GM21447 (cell line): ENCODE measurements around the gene ZER1.
"Not testable (repeated sequence)": the region's sequence is repeated elsewhere in the genome, so short reads cannot be mapped to it uniquely, and the experiment has no call there.

ENCODE experiments used
- ATAC-seq: cut with Tn5 transposase; IDR thresholded peaks from one replicate; pipeline ENCODE4 v1.9.1; 2021; ENCODE audit not compliant: unreplicated experiment

Gene ZER1

GRCh38 chr9:128718047-128718446 lies 53.7 kb downstream of the ZER1 start:
- no peak for ATAC-seq

DNA sequence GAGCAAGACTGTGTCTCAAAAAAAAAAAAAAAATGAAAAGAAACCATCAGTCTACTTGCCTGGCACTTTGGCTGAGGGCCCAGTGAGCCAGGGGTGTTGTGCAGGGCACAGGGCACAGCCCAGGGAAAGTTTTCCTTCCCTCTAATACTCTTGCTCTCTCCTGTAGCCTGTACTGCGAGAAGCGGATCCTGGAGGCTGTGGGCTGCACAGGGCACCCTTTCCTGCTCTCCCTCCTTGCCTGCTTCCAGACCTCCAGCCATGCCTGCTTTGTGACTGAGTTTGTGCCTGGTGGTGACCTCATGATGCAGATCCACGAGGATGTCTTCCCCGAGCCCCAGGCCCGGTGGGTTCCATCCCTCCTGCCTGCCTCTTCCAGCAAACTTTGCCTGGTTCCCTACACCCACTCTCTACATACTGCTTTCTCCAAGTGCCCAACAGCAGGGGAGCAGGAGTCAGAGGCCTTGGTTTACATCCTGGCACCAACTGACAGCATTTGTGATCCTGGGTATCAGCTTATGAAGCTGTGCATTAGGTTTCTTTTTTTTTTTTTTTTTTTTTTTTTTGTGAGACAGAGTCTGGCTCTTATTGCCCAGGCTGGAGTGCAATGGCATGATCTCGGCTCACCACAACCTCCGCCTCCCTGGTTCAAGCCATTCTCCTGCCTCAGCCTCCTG lies 55.0 kb downstream of the ZER1 start:
- ATAC-seq: no peak

DNA sequence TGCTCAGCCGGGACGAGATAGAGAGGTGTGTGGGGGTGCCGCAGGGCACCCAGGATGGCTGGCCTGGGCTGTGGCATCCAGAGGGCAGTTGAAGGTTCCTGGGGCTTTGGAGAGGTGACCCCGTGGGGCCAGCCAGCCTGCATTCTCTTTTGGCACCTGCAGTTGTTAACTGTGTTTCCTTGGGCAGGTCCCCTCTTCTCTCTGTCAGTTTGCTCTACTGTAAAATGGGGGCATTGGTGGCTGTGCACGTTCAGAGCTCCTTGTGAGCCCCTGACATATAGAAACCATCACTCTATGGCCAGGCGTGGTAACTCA lies 56.3 kb downstream of the ZER1 start:
- ATAC-seq: no peak

DNA sequence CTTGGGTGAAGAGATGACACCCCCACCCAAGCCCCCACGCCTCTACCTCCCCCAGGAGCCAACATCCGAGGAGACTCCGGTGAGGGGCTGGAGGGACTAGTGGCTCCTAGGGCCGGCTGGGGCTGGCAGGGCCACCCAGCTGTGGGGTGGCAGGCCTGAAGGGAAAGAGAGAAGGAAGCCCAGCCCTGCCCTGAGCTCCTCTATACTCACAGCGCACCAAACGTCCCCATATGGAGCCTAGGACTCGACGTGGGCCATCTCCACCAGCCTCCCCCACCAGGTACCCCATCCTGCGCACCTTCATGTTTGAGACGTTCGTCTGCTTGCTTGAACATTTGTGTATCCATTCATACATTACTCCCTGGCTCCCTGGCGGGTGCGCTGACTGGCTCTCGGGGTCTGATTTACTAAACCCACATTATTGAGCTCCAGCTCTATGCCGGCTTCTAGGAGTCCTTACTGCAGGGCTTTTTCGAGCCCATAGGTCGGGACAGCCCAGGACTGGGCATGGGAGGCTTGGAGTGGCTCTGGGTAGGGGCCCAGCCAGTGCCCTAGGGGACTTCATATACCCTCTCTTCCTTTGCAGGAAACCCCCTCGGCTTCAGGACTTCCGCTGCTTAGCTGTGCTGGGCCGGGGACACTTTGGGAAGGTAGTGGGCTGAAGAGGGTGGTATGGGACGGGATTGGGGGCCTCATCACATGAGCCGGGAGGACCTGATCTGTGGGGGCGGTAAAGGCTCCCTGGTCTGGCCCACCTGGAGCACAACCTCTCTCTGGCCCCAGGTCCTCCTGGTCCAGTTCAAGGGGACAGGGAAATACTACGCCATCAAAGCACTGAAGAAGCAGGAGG lies 56.9 kb downstream of the ZER1 start:
- ATAC-seq: no peak

DNA sequence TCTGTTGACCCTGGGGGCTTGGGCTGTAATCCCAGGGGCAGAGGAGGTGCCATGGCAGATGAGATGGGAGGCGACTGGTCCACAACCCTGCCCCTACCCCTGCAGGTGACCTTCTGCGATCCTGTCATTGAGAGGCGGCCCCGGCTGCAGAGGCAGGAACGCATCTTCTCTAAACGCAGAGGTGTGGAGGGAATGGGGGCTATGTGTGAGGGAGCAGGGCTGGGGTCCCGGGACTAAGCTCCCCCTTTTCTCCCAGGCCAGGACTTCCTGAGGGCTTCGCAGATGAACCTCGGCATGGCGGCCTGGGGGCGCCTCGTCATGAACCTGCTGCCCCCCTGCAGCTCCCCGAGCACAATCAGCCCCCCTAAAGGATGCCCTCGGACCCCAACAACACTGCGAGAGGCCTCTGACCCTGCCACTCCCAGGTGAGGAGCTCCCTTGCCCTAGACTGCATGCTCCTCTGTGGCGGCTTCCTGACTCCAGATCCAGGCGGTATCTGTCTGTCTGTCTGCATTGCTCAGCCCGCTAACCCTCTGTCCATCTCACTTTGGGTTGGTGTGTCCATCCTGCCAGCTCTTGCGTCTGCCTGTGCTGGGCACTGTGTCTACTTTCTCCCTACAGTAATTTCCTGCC lies 57.7 kb downstream of the ZER1 start:
- no peak for ATAC-seq

DNA sequence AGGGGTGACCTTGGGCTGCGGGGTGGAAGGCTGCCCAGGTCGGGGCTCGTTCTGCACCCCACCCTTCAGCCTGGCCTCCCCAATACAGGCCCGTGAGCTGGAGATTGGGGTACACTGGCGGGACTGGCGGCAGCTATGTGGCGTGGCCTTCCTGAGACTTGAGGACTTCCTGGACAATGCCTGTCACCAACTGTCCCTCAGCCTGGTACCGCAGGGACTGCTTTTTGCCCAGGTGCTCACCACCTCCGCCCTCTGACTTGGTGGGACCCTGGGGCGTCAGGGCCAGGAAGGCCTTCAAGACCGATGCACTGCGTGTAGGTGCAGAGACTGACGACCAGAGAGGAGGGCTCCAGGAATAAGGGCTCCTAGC lies 58.3 kb downstream of the ZER1 start:
- ATAC-seq: no peak

DNA sequence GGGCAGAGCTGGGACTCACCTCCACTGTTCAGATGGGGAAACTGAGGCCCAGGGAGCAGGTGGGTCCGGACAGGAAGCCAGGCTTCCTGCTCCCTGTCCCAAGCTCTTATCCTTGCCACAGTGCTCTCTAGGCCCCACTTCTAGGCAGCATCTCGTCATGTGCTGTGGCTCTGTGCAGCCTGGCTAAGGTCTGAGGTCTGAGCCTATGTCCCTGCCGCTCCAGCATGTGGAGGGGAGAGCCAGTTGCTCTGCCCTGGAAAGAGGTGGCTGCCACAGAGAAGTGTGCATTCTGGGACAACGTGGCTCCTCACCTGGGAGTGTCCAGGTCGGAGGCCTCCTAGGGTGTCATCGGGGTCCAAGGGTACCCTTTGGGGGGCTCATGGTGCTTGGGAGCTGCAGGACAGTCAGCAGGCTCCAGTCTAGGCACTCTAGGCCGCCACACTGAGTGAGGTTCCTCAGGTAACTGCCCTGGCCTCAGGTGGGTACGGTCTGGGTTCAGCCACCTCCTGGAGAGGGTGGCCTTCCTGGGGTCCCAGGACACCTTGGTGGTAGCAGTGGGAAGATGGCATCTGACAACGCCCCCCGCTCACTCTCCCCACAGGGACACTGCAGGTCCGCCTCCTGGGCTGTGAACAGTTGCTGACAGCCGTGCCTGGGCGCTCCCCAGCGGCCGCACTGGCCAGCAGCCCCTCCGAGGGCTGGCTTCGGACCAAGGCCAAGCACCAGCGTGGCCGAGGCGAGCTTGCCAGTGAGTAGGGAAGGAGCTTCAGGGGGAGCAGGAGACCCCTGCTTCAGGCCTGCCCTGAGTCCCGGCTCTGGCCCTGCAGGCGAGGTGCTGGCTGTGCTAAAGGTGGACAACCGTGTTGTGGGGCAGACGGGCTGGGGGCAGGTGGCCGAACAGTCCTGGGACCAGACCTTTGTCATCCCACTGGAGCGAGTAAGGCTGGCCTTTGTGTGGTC lies 59.0 kb downstream of the ZER1 start:
- ATAC-seq: no peak

DNA sequence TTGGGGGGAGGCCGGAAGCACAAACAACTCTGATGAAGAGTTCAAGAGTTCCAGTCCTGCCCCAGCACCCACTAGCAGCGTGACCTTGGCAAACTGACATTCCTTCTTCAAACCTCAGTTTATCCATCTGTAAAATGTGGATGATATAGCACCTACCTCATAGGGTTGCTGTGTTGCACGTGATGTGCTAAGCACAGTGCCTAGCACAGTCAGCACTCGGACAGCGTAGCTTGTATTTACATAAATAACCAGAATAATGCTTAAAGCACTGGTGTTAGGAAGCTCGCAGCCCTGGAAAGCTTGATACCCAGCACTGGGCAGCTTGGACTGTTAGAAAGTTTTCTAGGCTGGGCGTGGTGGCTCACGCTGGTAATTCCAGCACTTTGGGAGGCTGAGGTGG lies 64.3 kb downstream of the ZER1 start:
- no peak for ATAC-seq

DNA sequence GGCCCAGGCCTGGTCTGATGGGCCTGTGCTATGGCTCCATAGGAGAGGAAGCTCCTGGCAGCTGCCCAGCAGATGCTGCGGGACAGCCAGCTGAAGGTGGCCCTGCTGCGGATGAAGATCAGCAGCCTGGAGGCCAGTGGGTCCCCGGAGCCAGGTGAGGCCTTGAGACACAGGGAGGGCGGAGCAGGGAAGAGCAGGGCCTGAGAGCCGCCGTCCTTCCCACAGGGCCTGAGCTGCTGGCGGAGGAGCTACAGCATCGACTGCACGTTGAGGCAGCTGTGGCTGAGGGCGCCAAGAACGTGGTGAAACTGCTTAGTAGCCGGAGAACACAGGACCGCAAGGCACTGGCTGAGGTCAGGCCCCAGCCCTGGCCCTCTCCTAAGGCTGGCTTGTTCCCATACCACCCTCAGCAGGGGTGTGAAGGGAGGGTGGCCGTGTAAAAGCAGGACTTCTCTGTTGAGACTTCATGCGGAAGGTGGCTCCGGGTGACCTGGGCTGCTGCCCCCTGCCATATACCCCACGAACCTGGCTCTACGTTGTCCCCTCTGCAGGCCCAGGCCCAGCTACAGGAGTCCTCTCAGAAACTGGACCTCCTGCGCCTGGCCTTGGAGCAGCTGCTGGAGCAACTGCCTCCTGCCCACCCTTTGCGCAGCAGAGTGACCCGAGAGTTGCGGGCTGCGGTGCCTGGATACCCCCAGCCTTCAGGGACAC lies 64.9 kb downstream of the ZER1 start:
- ATAC-seq: no peak

DNA sequence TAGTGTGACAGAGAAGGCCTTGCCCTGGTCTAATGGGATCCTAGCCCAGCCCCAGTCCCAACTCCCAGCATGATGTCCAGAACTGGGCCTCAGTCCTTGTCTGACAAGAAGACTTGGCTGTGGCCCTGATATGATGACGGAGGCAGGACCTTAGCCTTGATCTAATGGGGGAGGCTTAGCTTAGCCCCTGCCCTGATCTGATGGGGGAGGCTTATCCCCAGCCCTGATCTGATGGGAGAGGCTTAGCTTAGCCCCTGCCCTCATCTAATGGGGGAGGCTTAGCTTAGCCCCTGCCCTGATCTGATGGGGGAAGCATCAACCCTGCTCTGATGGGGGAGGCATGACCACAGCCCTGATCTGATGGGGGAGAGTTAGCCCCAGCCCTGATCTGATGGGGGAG lies 65.7 kb downstream of the ZER1 start:
- ATAC-seq: no peak

DNA sequence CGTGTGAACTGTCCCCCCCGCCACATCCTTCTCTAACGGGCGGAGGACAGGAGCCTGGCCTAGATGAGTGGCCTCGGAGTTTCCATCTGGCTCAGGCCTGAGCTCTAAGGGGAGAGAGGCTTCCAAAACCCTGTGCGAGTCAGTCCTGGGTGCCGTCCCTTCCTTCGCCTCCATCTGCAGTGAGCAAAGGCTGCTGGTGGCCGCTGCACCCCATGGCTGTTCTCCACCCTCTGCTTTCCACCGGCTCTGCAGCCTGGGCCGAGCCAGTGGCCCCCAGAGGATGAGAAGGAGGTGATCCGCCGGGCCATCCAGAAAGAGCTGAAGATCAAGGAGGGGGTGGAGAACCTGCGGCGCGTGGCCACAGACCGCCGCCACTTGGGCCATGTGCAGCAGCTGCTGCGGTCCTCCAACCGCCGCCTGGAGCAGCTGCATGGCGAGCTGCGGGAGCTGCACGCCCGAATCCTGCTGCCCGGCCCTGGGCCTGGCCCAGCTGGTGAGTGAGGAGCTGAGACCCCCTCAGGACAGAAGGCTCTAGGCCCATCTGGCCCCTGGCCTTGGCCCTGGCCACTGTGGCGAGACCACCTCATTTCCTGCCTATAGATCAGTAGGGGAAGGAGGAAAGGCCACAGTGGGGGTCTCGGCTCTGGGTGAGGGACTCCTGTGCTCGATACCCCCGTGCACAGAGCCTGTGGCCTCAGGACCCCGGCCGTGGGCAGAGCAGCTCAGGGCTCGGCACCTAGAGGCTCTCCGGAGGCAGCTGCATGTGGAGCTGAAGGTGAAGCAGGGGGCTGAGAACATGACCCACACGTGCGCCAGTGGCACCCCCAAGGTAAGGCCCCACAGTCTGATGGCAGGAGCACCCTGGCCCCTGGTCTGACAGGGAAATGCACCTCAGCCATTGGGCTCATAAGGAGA lies 66.4 kb downstream of the ZER1 start:
- no peak for ATAC-seq

DNA sequence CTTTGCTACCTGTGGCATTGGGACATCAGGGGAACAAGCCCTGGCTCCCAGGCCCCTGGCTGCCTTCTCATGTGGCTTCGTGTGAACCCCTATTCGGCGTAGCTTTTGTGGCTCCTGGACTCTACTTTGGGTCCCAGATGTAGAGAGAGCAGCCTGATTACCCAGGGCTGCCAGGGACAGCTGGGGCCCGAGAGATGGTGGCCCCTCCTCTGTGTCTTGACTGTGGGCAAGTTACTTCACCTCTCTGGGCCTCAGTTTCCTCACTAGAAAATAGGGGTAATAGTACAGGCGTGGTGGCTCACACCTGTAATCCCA lies 67.4 kb downstream of the ZER1 start:
- ATAC-seq: no peak

DNA sequence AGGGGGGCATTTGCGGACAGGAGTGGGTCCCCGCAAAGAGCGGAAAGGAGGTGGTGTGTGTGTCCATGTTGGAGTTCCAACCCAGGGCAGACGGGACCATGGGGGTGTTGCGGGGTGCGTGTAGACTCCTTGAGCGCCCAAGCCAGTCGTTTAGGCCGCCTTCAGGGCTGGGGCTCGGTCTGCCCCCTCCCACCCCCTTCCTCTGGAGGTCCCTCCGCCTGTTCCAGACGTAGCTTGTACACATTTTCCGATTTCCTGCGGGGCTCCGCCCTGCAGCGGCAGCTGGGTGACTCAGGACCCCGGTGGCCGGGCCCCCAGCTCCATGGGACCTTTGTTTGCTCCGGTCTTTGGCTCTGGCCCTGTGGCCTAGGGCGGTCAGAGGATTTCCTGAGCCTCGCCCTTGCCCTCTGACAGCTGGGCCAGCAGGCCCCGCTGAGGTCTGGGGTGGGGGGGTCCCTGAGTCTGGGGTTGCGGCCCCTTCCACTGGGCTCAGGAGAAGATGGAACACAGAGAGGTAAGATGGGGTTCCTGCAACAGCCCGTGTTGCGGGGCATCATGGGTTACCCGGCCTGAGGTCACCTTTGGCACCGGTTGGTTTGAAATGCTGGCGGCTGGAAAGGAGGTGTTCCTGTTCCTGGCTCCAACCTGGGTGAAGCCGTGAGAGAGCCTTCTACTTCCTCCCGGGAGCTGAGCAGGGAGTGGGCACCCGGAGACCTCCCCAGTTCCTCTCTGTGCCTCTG lies 67.9 kb downstream of the ZER1 start:
- ATAC-seq: no peak

DNA sequence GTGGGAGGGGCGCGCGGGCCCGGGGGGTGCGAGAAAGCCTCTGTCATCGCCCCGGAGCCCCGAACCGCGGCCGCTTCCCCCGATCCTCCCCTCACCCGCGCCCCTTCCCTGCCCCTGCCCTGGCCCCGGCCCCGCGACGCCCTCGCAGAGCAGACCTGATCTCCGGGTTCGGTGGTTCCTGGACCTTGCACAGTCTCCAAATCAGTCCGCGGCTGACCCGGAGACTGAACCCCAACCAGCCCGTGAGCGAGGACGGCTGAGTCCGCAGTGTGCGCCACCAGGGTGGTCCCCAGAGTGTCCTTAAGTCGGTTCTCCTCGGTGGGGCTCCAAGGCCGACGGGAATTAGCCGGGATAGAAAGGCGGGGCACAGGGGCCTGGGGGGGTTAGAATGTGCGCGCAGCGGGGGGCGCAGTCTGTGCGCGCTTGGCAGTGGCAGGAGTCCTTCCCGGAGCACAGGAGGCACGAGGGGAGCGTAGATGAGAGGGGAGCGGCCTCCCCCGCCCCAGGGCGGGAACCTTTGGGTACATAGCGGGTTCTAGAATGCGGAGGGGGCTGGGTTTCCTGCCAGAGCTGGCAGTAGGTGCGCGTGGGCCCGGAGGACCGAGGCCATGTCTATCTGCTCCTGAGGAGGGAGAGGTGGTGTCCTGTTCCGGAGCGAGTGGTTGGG lies 68.6 kb downstream of the ZER1 start:
- no peak for ATAC-seq

DNA sequence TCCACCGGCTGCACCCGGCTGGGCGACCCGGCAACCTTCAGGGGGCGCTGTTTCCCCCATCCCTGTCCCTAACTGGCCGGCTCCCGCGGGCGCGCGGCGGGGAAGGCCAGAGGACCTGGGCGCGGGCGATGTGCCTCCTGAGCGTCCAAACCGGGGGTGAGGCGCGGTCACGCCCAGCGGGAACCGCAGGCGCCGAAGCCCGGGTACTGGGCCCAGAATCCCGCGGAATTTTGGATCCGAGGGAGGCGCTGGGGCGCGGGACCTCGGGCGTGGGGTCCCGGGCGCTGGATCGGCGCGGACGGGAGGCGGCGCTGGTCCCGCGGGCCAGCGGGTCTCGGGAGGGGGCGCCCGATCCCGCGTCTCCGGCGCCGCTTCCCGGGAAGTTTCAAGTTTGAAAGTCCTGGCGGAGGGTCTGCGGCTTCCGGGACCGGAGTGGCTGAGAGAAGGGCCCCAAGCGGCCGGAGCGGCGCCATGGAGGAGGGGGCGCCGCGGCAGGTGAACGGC lies 69.2 kb downstream of the ZER1 start, which contains the start of gene PKN3:
TSS of gene PKN3 (plus strand) at position 59 of the 504 bp plus-strand sequence. CDS start at position 472, 413 bp downstream.
- peak; percentile 72 for ATAC-seq

GRCh38 chr9:128701227-128701854 lies 70.4 kb downstream of the ZER1 start:
- no peak for ATAC-seq

GRCh38 chr9:128699096-128699795 lies 72.5 kb downstream of the ZER1 start:
- not testable (repeated sequence) for ATAC-seq
